ENCODE measurements around the gene MAPK8IP1. TPM values are rescaled to one million over a fixed set of nuclear protein-coding genes. Genes with fewer than 3 reads are reported as not detected.
A peak's percentile ranks its signal among the peaks of the same experiment; 100 is the strongest.

The MAPK8IP1 gene
- total and polyA plus RNA-seq, 2 experiments from 2014 or later: 5.9 to 39.4 TPM

DNA sequence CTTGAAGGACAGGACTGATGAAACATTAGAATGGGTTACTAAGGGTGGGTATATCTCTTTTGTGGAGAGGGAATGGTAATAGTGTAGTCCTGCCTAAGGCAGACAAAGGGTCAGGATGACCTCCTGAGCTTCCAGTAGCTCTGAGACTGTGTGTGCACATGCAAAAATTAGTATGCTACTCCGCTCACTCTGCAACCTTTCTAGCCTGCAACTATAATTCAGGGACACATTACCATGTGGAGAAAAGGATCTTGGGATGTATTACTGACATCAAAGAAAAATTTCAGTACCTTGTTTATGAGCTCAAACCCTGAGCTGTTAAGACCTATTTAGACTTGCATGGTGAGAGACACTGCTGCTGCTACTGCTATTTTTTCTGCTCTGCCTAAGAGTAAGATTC is 62.4 kb downstream of the MAPK8IP1 start:
- DNase-seq (ENCODE audit: low spot score) (no peak), ATAC-seq (no peak)
- no peak overlapping the region for H3K4me2 ChIP-seq
- H4K20me1 ChIP-seq (replicated peaks; ENCODE audit: insufficient read depth): no peaks in the 10 kb centered on the region
- no peak overlapping the region for H3K4me3 ChIP-seq
- no peaks in the 10 kb centered on the region for H3K9me2 ChIP-seq (ENCODE audit: insufficient read depth)
- no peaks in the 10 kb centered on the region for H3K27me3 ChIP-seq (ENCODE audit: insufficient read depth)
- H3K36me3 ChIP-seq (ENCODE audit: insufficient read depth): peaks cover 13% of the 10 kb centered on the region
- H2AFZ ChIP-seq: no peak overlapping the region
- H3K27ac ChIP-seq (ENCODE audit: low read depth): 0 out of 2 replicates have a peak overlapping the region, but pooled peaks have one; percentile 26
- no peaks in the 10 kb centered on the region for H3K4me1 Mint-ChIP-seq
- peaks cover 14% of the 10 kb centered on the region; the same call in 2 of the 3 replicates for H3K36me3 Mint-ChIP-seq (ENCODE audit: low read depth)
- TF ChIP-seq JUNB (IDR thresholded peaks at IDR 0.05; ENCODE audit: unreplicated experiment) (no peak), ZNF331 (CRISPR knock-in tag; IDR thresholded peaks at IDR 0.05; ENCODE audit: low read depth) (no peak), NANOG (IDR thresholded peaks at IDR 0.05; ENCODE audit: borderline replicate concordance) (no peak), CREB1 (CRISPR knock-in tag; IDR thresholded peaks at IDR 0.05; ENCODE audit: low read depth) (no peak), EZH2 (IDR thresholded peaks at IDR 0.05; ENCODE audit: low read depth, unreplicated experiment) (no peak), ZNF114 (CRISPR knock-in tag; IDR thresholded peaks at IDR 0.05) (no peak), POLR2AphosphoS5 (IDR thresholded peaks at IDR 0.05; ENCODE audit: low read depth) (no peak), STAT1 (IDR thresholded peaks at IDR 0.05; ENCODE audit: unreplicated experiment) (no peak), EZH2phosphoT487 (IDR thresholded peaks at IDR 0.05; ENCODE audit: unreplicated experiment) (no peak)
- TF ChIP-seq, protein P1, sequence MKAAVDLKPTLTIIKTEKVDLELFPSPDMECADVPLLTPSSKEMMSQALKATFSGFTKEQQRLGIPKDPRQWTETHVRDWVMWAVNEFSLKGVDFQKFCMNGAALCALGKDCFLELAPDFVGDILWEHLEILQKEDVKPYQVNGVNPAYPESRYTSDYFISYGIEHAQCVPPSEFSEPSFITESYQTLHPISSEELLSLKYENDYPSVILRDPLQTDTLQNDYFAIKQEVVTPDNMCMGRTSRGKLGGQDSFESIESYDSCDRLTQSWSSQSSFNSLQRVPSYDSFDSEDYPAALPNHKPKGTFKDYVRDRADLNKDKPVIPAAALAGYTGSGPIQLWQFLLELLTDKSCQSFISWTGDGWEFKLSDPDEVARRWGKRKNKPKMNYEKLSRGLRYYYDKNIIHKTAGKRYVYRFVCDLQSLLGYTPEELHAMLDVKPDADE (IDR thresholded peaks at IDR 0.05): no peak
- TF ChIP-seq, protein P2, sequence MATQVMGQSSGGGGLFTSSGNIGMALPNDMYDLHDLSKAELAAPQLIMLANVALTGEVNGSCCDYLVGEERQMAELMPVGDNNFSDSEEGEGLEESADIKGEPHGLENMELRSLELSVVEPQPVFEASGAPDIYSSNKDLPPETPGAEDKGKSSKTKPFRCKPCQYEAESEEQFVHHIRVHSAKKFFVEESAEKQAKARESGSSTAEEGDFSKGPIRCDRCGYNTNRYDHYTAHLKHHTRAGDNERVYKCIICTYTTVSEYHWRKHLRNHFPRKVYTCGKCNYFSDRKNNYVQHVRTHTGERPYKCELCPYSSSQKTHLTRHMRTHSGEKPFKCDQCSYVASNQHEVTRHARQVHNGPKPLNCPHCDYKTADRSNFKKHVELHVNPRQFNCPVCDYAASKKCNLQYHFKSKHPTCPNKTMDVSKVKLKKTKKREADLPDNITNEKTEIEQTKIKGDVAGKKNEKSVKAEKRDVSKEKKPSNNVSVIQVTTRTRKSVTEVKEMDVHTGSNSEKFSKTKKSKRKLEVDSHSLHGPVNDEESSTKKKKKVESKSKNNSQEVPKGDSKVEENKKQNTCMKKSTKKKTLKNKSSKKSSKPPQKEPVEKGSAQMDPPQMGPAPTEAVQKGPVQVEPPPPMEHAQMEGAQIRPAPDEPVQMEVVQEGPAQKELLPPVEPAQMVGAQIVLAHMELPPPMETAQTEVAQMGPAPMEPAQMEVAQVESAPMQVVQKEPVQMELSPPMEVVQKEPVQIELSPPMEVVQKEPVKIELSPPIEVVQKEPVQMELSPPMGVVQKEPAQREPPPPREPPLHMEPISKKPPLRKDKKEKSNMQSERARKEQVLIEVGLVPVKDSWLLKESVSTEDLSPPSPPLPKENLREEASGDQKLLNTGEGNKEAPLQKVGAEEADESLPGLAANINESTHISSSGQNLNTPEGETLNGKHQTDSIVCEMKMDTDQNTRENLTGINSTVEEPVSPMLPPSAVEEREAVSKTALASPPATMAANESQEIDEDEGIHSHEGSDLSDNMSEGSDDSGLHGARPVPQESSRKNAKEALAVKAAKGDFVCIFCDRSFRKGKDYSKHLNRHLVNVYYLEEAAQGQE (IDR thresholded peaks at IDR 0.05; ENCODE audit: unreplicated experiment): no peak
- TF ChIP-seq, protein P3, sequence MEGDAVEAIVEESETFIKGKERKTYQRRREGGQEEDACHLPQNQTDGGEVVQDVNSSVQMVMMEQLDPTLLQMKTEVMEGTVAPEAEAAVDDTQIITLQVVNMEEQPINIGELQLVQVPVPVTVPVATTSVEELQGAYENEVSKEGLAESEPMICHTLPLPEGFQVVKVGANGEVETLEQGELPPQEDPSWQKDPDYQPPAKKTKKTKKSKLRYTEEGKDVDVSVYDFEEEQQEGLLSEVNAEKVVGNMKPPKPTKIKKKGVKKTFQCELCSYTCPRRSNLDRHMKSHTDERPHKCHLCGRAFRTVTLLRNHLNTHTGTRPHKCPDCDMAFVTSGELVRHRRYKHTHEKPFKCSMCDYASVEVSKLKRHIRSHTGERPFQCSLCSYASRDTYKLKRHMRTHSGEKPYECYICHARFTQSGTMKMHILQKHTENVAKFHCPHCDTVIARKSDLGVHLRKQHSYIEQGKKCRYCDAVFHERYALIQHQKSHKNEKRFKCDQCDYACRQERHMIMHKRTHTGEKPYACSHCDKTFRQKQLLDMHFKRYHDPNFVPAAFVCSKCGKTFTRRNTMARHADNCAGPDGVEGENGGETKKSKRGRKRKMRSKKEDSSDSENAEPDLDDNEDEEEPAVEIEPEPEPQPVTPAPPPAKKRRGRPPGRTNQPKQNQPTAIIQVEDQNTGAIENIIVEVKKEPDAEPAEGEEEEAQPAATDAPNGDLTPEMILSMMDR (conservative IDR thresholded peaks at IDR 0.05; ENCODE audit: low read depth in 2 of 2): no peak
- no peaks in the 10 kb centered on the region for H3K4me1 ChIP-seq (ENCODE audit: insufficient read depth)
- no peaks in the 10 kb centered on the region for H3K9me3 Mint-ChIP-seq
- H3K4me3 Mint-ChIP-seq: no peak overlapping the region
- H3K27ac Mint-ChIP-seq: no peak overlapping the region
- no peaks in the 10 kb centered on the region for H3K27me3 Mint-ChIP-seq (ENCODE audit: insufficient read depth, low read depth, poor library complexity)
- H3F3A ChIP-seq (replicated peaks; ENCODE audit: low read depth): 0 out of 2 replicates have a peak, but pooled peaks cover 3% of the 10 kb centered on the region
- H3K79me2 ChIP-seq (replicated peaks; ENCODE audit: insufficient read depth): no peaks in the 10 kb centered on the region
